Suppressor macrophage treated with lipopolysaccharide for 4 hours (primary cell): Measurements from ENCODE around the gene DCLK1.

Experiments
- DNase-seq: peaks from one replicate; pipeline ENCODE4 v3.0.0-alpha.2; 2020

Gene DCLK1

DNA sequence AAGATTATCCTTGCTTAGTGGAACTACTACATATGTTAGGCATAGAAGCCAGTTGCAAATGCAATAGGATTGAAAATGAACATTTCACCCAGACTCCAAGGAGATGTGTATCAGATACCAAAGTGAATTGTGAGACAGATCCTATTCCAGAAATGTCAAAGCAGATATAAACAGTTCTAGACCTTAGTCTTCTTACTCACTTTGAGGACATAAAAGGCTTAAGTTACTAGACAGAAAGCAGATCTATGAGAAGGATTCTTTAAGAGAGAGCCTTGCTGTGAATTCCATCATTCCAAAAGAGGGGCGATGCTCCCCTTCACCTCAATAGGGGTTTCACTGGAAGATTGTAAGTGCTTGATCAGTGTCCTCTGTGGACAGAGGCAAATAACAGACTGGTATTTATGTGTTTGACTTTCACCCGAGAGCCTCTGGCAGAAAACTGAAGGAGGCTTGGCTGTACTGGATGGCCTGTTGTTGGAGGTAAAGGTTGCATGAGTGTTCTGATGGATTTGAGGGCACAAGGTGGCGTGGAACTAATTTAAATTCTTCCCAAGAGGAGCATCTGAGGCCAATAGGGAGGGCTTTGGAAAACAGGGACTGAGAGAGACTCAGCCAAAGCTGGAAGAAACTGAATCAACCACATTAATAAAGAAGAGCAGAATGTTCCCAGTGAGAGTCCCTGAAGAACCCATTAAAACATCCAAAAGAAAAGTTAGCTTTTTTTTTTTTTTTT, 194.8 kb downstream of the DCLK1 start:
- DNase-seq = no peak

DNA sequence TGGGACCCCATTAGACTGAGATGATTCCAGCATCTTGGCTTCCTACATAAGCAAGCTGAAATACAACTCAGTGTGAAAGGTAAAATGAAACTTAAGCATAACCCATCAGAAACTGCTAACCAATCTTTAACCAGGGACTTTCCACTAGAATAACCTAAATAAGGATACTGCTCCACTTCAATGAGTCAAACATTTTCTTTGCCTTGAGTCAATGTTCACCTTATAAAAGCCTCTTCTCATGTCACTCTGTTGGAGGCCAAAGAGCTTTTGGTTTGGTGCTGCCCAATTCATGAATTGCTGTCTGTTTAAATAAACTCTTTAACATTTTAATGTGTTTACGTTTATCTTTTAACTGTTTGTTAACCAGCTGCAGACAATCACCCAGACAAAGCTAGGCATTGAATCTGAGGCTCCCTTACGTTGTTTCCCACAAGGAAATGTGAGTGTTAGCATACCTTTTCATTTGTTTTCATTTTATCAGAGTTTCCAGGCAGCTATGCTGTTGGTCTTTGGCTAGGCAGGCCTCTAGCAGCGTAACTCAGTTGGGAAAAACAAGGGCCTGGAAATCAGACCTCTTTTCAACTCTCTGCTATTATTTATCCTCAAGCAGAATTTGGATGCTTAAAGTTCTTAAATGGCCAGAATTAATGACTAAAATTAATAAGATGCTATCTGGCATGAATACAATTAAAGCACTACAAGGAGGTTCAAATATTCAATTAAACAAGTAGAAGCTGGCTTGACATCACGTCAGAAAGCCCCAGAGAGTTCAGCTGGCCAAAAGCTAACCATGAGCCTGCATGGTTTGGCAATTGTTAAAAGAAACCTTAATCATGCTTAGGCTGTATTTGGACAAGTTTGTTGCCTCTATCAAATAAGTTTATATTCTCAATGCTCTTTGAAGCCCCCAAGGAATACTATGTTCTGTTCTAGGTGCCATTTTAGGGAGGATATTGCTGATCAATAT, 200.2 kb downstream of the DCLK1 start:
- no peak for DNase-seq

DNA sequence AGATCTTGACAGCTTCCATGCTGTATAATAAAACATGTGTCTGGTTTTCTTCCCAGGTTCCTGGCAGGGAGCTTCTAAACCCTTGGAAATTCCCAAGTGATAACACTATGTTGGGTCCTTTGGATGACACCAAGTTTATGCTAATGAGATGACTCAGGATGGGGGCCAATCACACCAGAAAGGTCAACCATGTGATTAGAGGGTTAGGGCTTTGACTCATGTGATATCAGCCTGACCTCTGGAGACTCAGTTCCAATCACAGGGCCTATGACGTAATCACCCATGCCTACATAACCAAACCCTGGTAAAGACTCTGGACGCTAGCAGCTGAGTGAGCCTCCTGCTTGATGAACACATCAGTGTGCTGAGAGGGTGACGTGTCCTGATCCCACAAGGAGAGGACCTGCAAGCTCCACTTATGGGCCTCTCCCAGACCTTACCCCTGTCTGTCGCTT, 203.6 kb downstream of the DCLK1 start:
- peak; percentile 41 for DNase-seq

DNA sequence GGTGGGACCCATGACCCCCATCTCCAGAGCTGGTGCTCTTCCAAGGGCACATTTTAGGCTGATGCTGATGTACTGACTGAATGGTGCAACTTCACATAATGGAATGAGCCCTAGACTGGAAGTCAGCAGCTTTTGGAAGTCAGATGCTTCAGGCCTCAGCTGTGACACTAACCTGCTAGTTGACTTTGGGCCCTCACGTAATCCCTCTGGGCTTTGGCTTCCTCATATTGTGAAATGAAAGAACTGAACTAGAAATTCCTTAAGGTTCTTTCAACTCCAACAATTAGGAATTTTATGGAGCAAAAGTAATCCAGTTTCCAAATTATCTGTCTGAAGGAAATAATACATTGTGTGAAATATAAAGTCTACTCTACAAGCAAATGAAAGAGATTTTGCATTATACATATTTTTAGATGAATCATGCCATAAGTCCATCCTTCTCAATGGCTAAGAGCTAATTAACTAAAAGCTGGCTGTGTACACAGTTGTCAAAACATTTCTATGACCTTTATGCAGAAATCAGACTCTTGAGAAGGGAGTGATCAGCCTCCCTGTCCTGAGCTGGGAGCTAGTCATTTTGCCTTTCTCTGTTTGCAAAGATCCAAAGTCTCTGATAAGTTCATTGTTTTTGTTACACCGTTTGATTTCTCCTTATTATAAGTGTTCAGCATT, 204.2 kb downstream of the DCLK1 start:
- DNase-seq = no peak

DNA sequence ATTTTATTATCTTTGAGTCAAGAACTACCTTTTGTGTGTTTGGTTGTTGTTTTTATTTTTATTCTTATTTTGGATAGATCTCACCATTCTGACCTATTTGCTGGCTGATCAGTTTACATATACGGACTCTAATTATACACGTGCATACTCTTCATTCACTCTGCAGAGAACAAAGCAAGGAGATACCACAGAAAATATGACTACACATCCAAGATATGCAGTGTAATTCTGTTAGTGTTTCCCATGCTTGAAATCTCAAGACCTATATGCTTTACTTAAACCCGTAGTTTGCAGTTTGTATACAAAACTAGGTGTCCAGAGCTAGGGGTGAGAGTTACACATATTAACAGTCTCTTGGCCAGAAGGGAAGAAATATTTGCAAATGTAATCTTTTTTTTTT, 205.5 kb downstream of the DCLK1 start:
- DNase-seq = no peak

DNA sequence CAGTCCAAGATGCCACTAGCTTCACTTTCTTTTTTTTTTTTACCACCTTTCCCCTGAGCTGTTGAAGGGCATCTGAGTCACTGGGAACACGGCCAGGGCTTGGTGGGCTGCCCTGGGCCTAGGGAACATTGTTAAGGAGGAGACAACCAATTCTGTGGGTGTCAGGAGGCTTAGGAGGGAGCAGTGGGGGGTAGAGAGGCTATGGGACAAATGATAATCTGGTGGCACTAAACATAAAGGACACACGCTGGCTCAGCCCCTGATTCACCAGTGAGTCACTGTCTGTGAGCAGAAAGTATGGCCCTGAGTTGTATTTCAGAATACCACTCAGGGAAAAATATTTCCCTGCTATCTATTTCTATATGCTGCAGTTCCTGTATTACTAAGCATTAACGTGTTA, 207.8 kb downstream of the DCLK1 start:
- DNase-seq = no peak

DNA sequence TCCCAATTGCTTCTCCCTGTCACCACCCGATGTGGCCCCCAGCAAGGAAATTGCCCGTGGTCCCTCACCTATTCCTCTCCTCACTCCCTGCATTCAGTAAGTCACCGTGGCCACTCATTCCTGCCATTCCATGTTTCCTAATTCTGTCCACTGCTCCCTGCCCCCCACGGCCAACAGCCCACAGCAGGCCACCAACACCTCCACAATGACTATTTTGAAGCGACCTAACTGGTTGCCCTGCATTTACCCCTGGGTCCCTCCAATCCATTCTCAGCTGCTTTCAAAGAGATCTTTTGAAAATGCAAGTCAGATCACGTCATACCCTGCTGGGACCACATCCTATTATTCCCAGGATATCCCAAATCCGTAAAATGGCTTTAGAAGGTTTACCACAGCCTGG, 210.4 kb downstream of the DCLK1 start:
- no peak for DNase-seq

DNA sequence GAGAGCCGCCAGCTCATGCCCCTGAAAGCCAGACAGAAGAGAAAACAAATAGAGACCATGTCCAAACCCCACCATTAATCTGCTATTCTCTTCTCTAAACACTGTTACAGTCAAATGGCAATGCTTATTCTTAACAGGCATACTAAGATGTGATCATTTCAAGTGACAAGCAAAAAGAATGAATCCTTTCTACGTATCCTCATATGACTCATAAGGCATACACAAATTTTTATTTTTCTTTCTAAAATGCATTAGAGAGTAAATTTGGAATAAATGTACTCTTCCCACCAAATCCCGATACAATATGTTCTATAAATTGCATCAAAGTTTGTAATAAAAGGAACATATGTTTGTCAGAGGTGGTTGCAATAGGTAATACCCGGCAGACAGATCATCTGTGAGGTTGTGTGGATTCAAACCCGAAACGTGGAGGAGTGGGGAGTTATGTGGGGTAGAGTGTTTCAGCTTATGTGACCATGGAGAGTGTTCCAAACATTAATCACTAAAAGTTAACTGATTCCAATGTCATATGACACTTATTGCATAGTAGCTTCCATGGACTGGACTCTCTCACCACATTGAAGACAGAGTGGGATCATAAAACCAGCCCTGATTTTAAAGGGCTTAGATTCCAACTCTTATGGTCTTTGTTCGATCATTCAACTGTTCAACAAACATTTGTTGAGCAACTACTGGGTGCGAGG, 213.1 kb downstream of the DCLK1 start:
- no peak for DNase-seq

DNA sequence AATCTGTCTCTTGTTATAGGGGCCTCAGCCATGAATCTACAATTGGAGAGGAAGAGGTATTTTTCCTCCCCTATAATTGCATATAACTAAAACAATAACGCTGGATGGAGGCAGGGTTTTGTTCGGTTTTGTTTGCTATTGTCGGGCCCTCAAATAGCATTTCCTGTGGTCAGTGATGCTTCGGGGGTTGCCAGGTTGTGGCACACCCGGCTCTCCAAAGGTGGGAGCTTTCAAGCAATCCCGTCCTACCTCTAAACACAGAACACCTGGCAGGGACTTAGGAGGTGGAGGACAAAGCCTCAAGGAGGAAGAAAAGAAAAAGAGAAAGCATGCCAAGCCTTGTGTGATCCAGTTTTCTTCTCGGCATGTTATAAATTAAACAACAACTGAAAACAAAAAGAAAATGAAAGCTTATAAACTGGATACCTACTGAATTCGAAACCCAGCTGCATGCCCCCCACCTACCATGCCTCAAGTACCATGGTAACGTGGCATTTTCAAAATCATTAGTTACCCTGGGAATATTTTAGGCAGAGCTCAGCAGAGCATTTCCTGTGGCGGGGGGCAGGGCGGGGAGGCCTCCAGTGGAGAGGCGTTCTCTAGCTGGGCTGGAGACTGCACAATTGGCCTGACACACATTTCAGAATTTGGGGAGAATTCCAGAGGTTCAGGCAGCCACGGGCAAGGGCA, 213.8 kb downstream of the DCLK1 start:
- no peak for DNase-seq

DNA sequence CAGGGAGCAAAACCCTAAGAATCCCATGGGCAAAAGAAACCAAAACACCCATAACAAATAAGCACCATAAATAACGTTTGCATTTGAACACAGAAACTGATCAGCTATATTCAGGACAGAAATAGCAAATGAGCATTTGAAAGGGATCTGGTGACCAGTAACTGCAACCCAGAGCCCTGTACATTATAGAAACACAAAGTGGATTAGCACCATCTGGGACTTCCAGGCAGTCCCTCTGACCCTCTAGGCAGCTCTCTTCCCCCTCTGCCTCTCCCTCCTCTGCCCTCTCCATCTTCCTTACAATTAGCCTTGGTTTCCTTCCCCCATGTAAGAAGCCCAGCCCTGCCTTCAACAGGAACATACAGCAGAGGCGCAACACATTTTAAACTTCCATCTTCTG, 215.0 kb downstream of the DCLK1 start:
- DNase-seq = no peak

DNA sequence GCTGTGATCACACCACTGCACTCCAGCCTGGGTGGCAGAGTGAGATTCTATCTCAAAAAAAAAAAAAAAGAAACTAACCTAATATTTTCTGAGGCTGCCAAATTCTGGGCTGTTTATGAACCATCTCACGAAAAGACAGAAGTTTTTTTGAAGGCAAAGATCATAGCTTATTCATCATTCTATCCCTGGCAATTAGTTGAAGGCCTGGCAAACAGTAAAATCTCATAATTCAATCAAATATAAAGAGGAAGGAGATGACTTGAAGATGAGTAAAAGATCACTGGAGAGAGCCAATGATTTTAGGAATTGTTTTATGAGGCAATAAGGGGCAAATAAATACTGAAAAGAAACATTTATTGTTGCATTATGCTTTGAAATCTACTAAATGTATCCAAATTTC, 216.5 kb downstream of the DCLK1 start:
- no peak for DNase-seq

DNA sequence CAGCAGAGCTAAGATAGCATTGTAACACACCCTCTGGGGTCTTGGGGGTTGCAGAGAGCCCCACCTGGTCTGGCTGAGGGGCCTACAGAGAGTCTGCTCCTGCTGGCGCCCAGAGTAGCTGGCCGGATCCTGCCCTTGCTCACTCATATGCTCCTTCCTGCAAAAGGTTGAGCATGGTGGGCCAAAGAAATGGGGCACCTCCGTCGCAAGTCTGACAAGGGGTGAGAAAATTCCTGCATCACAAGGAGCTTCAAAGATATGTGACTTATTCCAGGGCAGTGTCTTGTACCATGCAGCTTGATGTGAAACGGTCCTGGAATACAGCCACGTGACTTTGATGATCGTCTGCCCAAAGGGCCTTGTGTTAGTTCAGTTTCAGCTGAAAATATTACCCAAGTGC, 218.3 kb downstream of the DCLK1 start:
- no peak for DNase-seq

DNA sequence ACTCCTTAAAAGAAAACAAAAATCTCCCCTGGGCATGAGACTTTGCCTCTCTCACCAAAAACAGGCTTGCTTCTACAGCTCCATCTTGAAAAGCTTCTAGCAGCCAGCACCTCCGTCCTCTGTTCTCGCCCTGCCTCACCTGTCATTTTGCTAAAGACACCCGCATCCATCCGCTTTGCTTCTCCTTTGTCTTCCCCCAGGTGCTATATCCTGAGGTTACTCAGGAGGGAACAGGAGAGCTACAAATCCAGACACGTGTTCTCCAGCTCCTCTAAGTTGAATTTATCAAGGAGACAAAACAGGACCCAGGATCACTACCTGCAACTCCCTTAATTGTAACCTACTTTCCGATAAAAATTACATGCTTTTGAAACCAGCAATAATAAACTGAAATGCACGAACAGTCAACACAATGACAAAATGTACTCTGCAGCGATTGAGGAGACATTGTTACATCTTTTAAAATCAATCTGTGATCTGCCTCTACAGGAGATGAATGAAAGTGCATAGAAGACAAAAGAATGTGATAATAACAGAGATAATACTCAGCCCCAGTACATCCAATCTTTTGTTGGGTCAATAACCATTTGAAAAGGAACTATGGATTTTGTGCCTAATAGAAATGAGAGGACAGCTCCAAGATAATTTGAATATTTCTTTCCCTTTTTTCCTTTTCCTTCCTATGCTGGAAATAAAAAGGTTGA, 221.2 kb downstream of the DCLK1 start:
- no peak for DNase-seq

DNA sequence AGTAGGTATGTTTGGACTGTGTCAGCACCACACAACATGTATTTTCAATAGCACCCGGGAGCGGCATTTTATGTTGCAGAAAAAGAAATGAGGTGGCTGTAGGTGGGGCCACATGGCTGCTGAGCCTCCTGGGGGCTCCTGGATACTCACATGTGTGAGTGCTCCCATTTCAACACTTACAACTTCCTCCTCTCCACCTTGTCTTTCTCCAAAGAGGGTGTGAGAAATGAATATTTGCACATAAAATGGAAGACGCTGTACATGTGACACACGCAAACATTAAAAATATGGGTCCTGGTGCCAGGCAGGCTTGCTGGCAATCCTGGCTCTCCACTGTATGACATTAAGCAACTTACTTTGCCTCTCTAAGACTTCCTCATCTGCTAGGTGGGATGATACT, 222.1 kb downstream of the DCLK1 start:
- DNase-seq = no peak

DNA sequence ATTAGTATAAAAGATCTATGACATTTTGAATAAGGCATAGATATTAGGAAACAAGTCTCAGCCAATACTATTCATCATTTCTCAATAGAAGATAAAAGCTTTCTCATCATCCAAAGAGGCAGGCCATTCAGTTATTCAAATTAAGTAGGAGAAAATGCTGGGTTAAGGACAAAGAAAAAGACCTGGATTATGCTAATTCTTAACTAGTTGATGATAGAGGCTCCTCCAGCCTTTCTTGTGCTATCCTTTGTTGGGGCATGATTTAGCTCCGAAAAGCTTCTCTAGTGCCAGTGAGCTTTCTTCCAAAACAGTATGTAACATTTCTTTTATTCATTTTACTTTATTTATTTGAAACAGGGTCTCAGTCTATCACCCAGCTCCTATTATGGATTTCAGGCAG, 223.0 kb downstream of the DCLK1 start:
- no peak for DNase-seq

DNA sequence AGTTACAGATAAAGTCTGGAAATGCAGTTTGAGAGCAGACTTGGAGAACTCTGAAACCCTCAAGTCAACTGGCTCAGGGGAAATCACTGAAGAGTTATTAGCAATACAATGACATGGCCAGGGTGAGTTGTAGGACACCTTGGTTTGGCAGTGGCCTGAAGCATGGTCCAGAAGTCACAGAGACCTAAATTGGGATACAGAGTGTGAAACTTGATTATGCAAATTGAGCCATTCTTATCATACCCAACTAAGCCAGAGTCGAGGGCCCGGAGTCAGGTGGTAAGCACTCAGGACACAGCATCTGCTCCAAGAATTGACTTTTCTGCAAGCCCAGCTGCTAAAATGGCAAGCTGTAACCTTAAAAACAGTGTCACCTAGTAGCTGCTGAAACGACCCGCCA, 224.5 kb downstream of the DCLK1 start:
- DNase-seq = no peak

DNA sequence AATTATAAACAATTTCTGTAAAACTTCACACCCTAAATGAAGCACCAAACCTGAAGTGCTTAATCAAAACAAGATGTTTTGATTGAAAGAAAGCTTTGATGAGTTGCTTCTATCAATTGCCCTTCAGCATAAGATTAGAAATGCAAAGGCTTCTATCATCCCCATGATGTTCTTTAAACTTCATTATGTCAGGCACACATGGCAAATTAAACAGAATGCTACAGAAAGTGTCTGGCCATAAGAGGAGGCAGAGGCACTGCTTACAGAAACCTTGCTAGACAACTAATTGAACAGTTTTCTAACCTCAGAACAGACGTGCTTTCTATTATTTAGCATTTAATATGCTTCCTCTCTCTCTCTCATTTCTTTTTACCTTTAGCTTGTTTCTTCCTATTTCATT, 228.1 kb downstream of the DCLK1 start:
- DNase-seq = no peak

DNA sequence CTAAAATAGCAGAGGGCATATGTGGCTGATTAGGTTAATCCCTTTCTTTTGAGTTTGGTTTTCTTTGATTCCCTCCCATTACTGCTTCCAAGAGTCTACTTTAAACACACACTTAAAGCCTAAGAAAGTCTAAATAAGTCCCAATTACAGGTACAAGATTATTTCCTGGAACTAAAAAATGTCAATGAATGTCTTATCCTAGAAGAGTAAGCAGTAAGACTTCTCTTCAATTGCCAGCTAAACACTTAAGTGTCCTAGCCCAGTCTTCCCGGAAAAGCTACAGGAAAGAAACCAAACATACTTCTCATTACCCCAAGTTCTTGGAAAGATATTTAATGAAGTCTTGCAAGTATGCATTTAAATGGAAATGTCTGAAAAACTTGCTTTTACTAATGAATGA, 233.1 kb downstream of the DCLK1 start:
- DNase-seq = no peak

DNA sequence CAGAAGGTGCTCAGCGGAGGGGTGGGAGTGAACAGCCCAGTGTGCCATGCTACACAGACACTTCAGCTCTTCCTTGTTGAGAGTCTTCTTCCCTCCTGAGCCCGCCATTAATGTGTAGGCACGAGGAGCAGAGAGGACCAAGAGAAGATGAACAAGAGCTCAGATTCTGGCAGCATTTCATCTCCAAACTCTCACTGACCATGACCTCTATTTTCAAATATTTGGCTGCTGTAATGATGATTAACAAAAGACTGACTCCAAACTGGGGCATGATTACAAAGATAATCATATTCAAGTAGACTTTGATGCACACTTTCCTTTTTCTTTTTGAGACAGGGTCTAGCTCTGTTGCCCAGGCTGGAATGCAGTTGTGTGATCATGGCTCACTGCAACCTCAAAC, 236.5 kb downstream of the DCLK1 start:
- DNase-seq = no peak

DNA sequence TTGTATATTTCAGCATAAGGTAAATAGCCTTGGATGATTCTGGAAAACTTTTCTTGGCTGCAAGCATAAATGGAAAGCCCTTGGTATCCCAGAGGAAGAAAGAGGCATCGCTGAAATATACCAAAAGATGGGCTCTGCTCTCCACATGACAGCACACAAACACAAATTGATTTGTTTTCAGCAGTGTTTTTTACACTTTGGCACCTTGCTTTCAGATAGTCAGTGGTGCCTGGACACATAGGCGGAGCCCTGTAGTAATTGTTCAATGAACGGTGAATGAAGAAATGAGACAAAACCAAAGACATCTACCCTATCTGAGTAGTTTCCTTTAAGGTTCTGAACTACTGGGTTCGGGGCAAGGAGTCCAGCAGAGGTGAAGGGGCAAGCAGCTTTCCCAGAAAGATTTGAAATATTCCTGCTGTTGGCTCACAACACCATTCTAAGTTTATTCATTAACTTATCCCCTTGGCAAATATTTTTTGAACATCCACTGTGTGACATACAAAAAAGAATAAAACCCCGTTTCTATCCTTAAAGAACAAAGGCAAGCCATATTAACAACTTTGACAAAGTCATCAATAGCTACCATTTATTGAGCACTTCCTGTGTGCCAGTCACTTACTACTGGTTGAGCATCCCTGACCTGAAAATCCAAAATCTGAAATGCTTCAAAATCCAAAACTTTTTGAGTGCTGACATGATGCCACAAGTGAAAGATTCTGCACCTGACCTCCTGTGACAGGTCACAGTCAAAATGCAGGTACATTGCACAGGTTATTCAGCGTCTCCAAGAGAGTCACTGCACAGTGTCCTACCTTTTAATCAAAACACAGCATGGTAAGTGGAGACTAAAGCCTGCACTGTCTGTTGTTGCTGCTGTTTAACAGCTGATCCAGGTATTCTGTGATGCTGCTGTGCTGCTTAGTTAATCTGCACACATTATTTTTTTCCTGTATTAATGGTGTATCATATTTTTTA, 238.1 kb downstream of the DCLK1 start:
- no peak for DNase-seq
